GM21717 (cell line): Measurements from ENCODE around the gene FBXO7.

Source experiments
- ATAC-seq: cut with Tn5 transposase; IDR thresholded peaks from one replicate; pipeline ENCODE4 v1.9.1; 2021; ENCODE audit warnings: mild to moderate bottlenecking, moderate library complexity; ENCODE audit not compliant: unreplicated experiment

FBXO7 gene

DNA sequence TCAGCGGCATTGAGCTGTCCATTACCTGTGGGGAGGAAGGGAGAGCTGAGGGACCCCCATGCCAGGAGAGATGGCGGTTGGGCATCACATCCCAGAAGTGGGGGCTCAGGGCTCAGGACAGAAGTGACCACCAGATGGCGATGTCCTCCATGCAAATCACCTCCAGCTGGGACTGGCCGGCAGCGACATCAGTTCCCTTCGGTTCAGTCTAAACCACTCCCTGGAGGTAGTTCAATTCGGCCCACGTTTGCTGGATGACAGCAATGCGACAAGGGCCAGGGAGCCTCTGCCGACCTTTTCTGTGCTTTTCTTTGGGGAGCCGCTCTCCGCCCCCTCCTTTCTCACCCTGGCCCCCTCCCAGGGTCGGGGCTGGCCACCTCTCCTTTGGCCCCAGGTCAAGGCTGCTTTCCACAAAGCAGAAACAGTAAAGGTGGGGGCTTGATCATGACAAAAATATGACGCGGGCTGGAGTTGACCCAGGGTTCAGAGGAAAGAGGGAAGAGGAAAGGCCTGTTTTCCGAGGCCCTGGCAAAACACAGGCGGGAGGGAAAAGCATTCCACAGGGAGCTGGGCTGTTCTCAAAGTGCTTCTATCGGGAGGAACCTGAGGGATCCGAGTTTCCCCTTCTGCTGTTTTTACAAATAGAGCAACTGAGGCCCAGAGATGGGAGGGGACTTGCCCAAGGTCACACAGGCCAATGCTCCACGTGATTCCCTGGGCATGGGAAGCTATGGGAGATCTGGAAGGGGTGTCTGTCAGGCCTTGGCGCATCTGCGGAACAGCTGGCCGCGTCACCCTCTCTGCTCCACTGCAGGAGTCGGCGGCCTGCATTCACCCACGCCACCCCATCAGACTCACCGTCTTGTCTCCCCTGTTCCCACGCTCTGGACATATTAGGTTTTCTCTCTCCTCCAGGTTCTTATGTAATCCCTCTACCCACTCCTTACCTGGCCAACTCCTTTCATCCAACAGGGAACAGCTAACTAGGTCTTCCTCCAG lies 54.7 kb downstream of the FBXO7 start:
- ATAC-seq: no peak

DNA sequence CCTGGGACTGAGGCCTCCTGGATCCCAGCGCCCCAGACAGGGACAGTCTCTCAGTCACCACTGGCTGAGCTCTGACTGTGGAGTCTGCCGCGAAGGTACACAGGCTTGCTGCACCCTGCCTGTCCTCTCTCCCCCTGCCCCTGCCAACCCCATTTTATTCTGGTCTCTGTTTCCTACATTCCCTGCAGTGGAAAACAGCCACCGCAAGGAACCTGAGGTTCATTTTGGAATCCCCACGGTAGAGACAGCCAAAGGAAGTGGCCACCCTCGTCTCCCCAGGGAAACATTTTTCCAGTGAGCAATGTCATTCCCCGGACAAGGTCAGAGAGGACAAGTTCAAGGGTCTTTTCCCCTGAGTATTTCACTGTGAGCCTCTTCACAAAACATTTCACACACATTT lies 56.6 kb downstream of the FBXO7 start:
- no peak for ATAC-seq

DNA sequence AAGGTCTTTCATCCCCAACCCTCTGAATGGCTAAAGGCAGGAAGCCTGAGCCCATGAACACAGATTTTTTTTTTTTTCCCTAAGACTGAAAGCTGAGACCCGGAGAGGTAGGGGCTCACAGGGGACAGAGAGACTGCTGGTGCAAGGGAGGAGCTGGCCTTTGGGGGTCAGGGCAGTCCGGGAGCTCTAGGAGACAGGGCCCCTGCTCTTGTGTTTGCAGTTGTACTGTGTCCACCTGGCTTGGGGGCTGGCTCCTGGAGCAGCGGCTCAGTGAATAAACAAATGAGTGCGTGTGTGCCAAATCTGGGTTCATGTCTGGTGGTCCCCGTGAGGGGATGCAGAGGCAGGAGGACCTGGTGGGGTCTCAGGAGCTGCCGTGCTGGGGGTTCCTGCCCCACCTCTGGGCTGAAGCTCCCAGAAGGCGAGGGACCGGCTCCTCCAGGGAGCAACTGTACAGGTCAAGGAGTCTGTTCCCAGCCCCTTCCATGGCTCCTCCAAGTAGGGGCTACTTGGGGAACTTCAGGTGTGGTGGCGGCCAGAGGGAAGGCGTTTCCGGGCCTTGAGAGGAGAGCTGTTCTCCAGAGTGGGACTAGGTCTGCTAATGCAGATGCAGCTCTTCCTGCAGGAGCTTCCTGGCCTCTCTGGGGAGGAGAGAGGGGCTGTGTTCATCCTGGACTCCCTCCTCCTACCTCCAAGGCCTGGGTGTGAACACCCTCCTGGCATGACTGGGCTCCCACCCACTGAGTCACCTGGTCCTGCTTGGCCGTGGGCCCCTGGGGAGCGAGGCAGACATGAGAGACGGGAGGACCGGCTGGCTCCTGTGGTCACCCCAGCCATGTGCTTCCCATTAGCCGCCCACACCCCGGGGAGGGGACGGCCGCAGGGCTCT lies 57.6 kb downstream of the FBXO7 start:
- ATAC-seq: no peak

DNA sequence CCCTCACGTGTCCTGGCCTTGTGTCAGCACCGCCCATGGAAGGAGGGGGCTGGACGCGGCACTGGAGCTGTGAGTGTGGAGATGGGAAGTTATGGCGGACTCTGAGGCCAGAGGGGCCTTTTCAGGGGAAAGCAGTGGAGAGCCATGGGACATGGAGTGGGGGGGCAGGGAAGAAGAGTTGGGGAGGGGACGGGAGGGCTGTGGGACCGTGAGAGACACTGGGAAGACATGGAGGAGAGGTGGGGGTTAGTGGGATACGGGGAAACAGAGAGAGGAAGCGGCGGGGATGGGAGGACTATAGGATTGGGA lies 58.2 kb downstream of the FBXO7 start:
- ATAC-seq: no peak

DNA sequence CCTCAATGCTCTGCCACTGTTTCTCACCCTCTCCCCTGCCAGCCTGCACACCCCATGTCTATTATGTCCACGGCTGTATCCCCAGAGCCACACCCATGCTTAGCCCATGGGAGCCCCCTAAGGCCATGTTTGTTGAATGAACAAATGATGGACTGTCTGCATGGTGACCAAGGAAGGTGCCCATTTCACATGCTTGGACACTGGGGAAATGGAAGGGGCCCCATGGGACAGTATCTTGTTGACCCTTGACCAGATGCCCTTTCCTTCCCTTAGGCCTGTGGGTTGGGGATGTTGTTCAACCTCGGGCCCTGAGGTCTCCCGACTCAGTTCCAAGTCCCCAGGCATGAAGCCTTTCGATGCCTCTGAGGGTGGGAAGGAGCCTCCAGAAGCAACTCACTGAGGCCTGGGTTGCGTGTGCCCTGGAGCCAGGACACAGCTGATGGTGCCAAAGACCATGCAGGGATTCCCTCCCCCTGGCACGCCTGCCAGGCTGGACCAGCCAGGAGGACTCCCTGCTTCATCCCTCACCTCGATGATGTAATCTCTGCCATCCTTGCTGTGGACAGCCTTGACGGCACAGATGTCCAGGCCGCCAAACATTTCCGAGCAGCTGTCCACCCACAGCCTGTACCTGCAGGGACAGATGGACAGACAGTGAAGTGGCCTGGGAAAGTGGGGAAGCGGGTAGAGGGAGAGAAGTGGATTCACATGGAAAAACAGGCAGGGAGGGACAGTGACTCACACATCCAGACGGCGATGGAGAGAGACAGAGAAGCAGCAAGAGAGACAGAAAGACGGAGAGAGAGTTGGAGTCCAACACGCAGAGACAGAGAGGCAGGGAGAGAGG lies 58.9 kb downstream of the FBXO7 start:
- ATAC-seq: no peak

DNA sequence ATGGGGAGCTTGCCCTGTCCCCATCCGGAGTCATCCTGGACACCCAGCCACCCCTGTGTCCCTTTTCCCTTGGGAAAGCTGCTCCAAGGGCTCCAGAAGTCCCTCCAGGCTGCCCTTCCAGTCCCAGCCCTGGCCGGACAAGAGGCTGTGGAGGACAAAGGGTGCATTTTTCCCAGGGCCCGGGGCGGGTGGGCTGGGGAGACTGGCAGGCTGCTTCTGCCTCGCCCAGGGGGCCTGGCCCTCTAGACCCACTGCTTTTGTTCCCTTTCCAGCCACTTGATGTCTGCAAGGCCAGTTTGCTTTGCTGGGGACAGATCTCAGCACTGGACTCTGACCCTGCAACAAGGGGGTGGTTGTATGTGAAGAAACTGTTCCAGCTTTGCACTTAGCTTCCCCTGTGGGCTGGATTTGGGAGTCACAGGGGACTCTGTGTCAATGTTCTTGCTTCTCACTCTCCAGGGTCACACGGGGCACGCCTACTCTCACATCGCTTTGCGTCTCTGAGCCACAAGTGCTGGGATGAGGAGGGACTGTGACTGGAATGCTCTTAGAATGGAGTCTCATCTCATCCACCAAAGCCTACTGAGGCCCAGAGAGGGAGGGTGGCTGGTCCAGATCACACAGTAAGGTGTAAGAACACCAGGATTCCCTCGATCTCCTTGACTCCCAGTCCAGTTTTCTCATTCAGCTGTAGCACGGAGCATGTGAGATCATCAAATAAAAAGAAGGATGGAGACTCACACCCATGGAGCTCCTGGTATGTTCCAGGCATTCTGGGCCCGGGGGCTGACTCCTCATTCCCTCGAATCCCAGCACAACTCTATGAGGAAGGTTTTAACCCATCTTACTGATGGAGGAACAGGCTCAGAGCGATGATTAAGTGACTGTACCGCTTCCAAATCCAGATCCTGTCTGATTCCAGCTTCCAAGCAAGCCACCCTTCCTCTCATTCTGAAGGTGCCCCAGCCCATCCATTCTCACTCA lies 59.9 kb downstream of the FBXO7 start:
- ATAC-seq: no peak

DNA sequence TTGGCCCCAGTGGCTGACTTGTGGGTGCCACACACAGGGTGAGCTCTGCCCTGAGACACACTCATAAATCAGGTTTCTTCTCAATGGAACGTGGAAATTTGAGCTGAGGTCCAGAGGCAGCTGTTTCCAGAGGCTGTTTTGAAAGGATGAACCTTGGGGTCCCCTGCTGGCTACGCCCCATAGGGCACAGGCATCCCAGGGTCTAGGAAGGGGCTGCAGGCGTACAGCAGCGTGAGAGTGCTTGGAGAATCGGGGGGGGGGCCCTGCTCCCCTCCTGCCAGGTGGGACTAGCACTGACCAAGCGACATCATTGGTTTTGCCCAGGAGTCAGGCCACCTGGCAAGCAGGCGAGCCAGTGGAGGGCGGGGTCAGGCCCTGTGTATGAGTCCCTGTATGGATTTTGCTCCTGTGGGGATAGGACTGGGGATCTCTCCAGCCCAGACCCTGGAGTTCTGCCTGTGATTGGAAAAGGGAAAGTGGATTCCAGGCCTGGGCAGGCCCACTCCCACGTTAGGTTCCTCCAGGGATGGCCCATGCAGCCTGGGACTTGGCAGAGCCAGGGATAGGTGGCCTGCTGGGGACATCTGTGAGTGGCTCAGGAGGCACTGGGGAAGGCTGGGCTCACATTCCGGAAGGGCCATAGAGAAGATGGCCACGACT lies 61.0 kb downstream of the FBXO7 start:
- no peak for ATAC-seq

DNA sequence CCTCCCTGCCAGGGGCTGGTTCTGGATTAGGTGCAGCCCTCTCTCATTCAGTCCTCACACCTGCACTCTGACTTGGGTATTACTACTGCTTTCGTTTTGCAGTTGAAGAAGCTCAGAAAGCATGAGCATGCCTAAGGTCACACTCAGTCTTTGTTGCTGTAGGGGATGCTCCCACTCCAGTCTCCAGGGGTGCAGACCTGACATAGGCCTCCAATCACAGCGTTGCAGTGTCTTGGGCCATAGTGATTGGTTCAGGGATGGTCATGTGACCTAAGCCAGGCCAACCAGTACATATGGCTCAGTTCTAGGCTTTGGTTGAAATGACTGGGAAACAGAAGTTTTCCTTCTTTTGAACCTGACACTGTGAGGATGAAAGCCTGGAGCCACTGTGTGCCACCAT lies 61.7 kb downstream of the FBXO7 start:
- ATAC-seq: no peak

DNA sequence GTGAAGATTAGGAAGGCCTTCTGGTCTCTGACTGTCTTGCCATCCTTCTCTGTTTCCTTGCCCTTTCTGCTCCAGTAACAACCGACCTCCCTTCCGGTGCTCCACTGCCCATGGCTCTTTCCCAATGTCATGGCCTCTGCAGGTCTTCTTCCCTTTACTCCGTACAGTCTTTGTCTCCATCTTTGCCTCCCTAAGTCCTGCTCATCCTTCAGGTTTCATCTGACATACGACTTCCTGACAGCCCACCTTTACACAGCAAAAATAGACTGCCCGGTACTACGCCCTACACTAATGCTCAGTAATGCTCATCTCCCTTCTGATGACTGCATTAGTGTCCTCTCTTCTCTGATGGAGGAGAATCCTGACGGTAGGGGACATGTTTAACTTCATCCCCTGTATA lies 63.9 kb downstream of the FBXO7 start:
- no peak for ATAC-seq

DNA sequence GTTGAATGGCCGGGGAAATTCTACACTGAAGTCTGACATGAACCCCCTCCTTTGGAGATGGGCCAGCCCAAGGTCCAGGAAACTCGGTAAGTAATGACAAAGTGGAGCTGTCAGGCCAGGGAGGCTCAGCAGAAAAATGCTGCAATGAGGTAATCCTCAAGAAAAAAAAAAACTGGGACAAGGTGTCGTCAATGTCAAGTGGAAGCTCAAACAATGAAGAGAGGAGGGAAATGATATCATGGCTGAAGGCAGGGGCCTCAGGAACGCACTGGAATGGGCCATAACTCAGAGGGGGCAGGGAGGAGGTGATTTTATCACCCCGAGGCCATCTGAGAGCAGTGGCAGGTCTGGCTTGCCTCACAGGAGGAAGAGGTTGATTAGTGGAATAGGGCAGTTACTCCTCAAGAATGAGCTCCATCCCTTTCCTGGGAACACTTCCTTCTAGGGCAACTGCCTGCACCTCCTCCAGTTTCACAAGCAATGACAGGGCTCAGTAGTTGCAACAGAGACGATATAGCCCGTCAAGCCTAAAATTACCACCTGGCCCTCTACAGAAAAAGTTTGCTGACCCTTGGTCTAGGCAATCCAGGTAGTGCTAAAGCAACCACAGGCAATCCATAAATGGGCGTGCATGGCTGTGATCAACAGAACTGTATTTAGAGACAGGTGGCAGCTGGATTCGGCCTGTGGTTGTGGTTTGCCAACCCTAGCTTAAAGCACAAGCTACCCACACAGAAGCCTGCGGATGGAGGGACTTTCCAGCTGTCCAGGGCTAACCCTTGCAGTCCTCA lies 65.2 kb downstream of the FBXO7 start:
- no peak for ATAC-seq

DNA sequence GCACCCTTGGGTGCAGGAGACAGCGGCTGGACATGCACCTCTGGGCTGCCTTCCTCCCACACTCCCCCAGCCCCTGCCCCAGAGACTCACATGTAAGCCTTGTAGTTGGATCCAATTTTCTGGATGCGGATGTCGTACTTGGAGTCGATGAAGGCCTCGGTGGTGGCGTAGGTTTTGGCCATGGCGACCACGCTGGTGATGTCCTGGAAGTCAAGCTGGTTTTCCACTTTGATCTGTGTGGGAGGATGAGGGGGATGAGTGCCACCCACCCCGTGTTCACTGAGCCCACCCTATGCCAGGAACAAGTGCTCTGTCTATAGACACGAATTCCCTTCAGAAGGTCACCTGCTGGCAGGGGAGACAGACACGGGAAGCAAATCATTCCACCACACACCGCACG lies 66.9 kb downstream of the FBXO7 start:
- no peak for ATAC-seq

DNA sequence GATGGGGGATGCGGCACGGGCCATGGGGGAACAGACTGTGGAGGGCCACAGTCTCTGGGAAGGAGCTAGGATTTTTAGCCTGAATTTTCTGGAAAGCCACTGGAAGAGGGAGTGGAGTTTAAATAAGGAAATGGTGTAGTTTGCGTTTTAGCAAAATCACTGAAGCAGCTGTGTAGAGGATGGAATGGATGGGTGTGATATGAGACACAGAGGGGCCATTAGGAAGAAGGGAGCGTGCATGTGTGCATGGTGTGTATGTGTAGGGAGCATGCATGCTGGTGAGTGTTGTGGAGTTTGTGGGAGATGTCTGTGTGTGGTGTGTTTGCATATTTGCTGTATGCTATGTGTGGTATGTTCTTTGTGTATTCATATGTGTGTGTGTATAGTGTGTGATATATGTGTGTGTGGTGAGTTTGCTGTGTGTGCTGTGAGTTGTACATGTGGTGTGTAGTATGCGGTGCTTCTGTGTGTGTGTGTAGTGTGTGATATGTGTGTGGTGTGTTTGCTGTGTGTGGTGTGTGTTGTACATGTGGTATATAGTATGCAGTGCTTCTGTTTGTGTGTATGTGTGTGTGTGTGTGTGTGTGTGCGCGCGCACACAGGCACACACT lies 67.6 kb downstream of the FBXO7 start:
- no peak for ATAC-seq

DNA sequence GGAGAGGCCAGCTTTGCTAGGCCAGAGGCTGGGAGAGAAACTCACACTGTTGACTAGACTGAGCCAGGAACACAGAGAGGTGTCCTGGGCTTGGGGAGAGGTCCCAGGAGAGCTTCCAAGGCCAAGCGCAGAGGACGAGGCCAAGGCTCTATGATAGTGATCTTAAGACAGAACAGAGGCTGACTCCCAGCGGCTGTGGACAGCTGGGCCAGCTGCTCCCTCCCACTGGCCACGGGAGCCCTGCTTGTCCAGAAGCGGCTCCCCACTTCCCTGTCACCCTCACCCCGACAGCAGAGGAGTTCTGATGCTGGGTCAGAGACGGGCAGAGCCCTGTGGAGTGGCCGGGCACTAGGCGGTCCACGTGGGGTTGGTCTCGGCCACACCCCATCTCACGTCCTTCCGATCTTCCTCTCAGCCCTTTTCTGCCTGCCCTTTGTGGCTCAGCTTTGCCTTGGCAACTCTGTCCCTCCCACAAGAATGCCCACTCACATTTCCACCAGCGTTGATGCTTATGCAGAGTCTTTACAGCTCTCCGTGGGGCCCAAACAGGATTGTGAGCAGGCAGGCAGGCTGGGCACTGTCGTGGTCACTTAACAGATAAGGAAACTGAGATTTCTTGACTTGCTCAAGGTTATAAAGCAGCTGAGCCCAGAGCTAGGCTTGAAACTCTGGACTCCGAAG lies 68.2 kb downstream of the FBXO7 start:
- ATAC-seq: no peak

DNA sequence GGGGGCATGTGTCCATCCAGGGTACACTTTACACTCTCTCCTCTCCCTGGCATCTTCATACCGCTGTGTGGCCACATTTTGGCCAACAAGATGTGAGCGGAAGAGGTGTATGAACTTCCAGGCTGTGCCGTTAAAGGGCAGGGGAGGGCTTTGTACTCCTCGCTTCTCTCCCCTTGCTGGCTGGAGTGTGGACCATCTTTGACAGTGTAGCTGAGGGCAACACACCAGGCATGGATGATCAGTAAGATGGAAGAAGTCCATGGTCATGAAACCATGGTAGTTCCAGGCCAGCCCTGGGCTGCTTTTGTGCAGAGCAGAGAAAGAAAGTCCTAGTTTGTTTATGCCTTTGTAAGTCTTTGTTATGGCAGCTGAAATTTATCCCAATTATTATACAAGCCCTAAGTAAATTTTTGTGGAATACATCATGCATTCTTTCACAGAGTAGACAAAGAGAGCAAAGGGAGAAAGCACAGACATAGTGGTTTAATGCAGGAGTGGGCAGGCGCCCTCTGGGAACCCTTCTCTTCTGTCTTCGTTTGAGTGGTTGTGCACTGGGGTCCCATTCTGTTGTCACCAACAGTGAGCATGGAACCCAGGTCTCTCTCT lies 70.4 kb downstream of the FBXO7 start:
- ATAC-seq: no peak

DNA sequence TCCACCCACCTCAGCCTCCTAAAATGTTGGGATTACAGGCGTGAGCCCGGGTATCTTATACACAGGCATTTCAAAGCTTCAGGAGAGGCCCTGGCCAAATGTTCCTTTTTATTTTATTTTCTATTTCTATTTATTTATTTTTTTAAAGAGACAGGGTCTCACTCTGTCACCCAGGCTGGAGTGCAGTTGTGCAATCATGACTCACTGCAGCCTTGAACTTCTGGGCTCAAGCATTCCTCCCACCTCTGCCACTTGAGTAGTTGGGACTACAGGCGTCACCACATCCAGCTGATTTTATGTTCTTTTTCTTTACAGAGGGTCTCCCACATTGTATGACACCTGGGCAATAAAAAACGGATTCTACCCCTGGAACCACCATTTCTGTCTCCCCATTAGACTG lies 71.2 kb downstream of the FBXO7 start:
- ATAC-seq: no peak

DNA sequence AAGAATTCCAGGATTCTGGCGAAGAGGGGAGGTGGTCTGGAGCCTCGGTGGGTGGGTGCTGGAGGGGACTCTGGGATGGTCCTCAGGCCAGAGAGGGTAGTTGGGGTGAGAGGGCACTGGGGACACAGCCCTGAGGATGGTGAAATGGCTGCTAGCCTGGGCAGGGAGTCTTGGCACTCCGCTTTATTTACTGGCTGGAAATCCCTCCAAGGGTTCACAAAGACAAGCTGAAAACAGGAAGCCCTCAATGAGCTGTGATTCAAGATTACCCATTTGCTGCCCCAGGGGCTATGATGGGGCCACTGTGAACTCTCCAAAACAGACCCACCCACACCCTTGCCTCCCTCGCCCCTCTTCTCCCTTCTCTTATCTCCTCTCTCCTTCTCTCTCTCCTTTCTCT lies 71.9 kb downstream of the FBXO7 start:
- no peak for ATAC-seq

DNA sequence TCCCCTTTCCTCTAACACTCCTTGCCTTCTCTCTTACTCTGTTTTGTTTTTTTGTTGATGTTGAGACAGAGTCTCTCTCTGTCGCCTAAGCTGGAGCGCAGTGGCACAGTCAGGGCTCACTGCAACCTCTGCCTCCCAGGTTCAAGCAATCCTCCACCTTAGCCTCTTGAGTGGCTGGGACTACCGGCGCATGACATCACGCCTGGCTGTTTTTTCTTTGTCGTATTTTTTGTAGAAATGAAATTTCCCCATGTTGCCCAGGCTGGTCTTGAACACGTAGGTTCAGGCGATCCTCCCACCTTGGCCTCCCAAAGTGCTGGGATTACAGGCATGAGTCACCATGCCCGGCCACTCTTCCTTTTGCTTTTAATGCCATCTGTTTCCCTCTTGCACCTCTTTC lies 72.3 kb downstream of the FBXO7 start:
- no peak for ATAC-seq
